T-helper 2 cell (primary cell): ENCODE data around the gene BCL2L1.

Source experiments
- DNase-seq, 5 experiments: peaks; one replicate each; pipeline versions ENCODE4 v3.0.0 to v3.0.0-alpha.2; 2012 to 2022

Gene BCL2L1

DNA sequence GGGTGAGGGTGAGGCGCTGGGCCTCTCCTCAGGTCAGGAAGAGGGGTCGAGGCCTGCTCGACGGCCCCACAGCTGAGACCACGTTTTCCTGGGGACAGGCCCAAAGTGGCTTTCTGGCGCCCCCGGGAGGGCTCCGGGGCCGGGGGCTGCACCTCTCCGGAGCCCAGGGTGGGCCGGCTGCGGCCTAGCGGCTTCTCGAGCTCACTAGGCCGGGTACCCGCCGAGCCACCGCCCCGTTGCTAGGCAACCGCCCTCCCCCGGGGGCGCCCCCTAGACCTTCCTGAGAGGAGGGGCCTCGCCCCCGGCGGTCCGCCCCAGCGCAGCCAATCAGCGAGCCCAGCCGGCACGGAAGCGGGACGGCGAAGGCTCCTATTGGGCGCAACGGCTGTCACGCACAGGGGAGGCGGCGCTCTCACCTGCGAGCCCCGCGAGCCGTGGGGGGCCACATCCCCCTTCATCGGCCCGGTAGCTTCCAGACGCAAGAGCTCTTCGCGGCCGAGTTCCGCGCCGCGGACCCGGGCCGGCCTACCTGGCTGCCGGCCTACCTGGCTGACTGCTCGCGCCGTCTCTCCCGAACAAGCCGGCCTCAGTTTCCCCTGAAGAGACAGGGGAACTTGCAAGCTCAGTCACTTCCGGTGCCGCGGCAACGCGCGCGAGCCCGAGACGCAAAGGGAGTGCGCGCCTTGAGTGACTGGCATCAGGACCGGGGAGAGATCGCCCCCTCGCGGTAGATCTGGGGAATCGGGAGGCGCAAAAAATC lies 831 bp upstream of the BCL2L1 start:
- peak; percentile 96 to 99 (median 97) for DNase-seq

- DNase-seq, result no peak
These were observed 326 bp upstream of the BCL2L1 start for GRCh38 chr20:31723069-31723318.

- DNase-seq, result peak in 1 of 5 experiments; percentile 36
These were observed 1.0 kb downstream of the BCL2L1 start for GRCh38 chr20:31721408-31722256.

- DNase-seq, result peak in 2 of 5 experiments; percentile 14 to 56
These were observed 1.9 kb downstream of the BCL2L1 start for GRCh38 chr20:31720486-31721407.

GRCh38 chr20:31719644-31720485 lies 2.8 kb downstream of the BCL2L1 start:
- no peak for DNase-seq

GRCh38 chr20:31718952-31719643 lies 3.6 kb downstream of the BCL2L1 start:
- DNase-seq, result peak in 1 of 5 experiments; percentile 37

DNA sequence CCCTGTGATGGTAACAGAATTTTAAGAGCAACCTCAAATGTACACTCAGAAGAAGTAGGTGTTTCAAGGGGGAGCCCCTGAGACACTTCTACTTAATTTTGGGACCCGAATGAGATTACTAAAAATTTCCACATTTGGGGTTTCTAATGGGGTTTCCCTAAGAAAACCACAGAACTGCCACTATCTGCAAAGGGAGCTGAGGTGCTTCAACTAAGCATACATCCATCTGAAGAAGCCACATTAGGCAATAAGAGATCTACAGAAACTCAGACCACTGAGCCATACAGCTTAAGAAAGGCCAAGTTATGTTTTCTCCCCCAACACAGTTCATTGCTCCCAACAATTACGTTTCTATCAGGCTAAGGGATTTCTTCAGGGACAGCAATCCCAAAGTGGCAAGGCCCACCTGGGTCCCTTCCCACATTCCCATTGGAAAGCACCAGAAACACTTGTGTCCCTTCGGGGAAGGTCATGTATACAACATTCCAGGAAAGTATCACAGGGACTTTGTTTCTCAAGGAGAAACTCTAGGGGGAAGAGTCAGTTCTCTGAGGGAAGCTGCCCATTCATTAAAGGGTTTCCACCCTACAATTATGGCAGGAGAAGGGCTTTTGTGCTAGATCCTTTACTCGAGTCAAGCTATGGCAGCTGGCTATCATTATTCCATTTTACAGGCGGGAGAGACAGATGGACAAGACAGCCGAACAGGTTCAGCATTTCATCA lies 5.0 kb downstream of the BCL2L1 start:
- peak in 2 of 5 experiments; percentile 52 to 83 for DNase-seq

DNA sequence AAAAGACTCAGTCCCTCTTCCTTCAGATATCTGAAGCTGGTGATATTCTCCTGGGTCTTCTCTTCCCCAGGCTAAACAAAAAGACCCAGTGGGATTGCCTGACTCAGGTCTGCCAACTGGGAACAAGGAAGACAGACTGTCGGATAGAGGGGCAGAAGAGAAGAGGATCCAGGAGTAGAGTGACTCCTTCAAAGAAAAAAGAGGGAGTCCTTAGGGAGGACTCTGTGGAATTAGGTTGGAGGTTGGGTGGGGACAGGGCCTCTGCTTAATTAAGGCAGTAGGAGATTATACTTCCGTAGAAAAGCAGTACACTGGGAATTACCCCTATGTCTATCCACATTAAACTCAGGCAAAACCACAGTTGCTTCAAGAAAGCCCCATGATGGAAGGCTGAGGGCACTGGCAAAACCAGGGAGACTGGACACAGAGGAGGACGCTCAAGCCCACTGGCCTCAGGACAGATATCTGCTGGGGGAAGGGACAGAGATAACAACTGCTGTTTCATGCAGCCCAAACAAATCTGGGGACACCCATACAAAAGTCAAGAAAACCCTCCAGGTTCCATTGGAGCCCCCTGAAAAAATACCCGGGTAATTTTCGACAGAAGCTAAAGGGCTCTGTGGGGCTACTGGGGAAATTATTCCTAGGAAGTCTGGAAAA lies 5.7 kb downstream of the BCL2L1 start:
- DNase-seq, result no peak

GRCh38 chr20:31716351-31716750 lies 6.3 kb downstream of the BCL2L1 start:
- DNase-seq, result no peak

GRCh38 chr20:31715766-31716165 lies 6.9 kb downstream of the BCL2L1 start:
- DNase-seq, result no peak

- DNase-seq, result no peak
These were observed 9.1 kb downstream of the BCL2L1 start for GRCh38 chr20:31713312-31714273.

- DNase-seq, result no peak
These were observed 9.9 kb downstream of the BCL2L1 start for GRCh38 chr20:31712564-31713311.

- no peak for DNase-seq
These were observed 10.5 kb downstream of the BCL2L1 start for GRCh38 chr20:31712112-31712553.

DNA sequence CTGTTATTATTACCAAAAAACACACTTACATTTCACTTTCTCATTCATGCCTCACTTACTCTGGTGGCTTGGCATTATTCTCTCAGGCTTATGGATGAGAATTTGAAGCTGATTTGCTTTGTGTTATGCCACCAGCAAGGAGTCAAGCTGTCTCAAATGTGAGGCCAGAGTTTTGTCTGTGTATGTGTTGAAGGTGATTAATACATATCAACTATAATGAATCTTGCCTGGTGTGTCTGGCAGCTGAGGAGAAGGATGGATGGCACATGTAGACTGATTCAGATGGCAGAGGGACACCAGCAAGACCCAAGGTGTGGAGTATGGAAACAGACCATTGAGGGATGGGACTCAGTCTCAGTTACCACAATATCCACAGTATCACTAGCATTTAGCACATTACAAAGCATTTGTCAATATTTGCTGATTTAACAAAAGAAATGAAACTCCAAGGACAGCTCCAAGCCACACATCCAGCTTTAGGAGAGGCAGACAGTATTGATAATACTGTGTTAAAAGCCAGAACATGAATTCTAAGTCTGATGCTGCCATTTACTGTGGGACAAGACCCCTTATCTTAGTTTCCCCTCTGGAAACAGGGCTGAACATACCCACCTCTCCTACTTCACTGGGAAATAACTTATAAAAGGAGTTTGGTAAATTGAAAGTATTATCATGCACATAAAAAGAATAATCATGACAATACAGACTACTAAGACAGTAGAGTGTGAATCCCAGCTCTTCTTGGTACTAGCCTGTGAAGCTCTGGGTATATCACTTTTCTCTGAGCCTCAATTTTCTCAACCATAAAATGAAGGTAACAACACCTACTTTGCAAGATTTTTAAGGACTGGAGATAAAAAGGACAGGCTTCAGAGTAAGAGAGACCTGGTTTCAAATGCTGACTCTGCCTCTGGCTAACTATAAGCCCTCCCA lies 11.2 kb downstream of the BCL2L1 start:
- no peak for DNase-seq

DNA sequence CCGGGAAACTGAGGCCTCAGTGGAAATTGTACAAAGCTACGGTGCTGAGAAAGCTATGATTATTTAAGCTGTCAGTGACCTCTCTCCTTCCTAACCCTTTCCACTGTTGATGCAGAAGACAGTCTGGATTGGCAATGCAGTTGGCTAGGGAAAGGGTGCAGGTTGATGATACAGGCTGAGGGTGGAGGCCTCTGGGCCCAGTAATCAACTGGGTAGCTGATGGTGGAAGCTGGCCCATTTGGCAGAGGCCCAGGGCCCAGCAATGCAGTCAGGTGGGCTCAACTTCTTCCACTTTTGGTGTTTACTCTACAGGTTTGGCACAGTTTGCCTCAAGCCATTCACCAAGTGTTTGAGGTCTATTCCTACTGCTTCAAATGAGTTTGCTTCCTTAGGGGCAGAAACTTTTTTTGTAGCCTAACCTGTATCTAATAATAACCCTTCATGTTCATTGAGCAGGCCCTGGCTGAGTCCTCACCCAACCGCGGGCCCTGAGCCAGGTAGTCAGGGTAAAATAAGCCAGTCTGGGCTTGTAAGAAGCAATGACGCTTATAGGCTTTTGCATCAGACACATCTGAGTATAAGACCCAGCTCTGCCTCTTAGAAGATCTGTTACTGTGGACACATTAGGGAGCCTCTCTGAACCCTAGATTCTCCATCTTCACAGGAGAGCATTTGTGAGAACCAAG lies 12.1 kb downstream of the BCL2L1 start:
- no peak for DNase-seq

DNA sequence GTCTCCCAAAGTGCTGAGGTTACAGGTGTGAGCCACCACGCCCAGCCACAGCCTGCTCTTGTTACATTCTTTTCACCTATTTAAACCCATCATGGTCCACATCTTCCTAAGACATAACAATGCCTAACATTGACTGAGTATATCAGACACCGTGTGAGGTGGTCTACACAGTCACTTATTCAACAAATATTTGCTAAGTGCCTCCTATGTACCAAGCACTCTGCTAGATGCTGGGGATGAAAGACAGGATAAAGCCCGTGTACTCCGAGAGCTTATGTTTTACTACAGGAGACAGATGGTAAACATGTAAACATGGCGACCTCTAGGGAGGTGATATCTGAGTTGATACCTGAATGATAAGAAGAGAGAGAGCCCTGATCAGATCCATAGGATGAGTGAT lies 12.7 kb downstream of the BCL2L1 start:
- DNase-seq, result no peak
